Endothelial cell of umbilical vein (primary cell): ENCODE measurements around the gene DNASE2. TPM values are rescaled to one million over a fixed set of nuclear protein-coding genes. Genes with fewer than 3 reads are reported as not detected.

Source experiments
- BruUV-seq: library from RNA; stranded (reverse); fragments of 400-500 nt; replicated peaks from 2 replicates; lab custom pipeline; 2021; lab: Mats Ljungman, UMichigan
- CTCF ChIA-PET: fragments of 300-600, 350-600 bp; sonication (Branson Sonifier 250); formaldehyde crosslinking; loops from one replicate; lab custom pipeline; 2021; ENCODE audit warnings: antibody characterized with exemption, inconsistent platforms; lab: Charles Lee
- POLR2A ChIA-PET: fragments of 300-600, 350-600 bp; sonication (Branson Sonifier 250); formaldehyde crosslinking; loops from one replicate; lab custom pipeline; 2021; ENCODE audit warnings: antibody characterized with exemption, inconsistent platforms; lab: Charles Lee
- DNase-seq: peaks from one replicate; pipeline ENCODE4 v3.0.0-alpha.2; 2011; ENCODE audit warnings: low read depth, low spot score
- FAIRE-seq: peaks from 2 replicates; lab custom pipeline; 2011; peaks lifted over from hg19 to GRCh38; lab: Jason Lieb, UNC
- H2AFZ ChIP-seq: 2 replicates; pipeline ENCODE4 v1.6.0; 2012; ENCODE audit warnings: low read depth, low read length, control low read depth, inconsistent platforms
- H3K27ac ChIP-seq: 2 replicates; pipeline ENCODE4 v1.5.1; 2011; ENCODE audit warnings: low read depth, mild to moderate bottlenecking, control low read depth, low read length, moderate library complexity; ENCODE audit not compliant: insufficient read depth
- H3K27me3 ChIP-seq, 2 experiments: 2 replicates each; pipeline versions ENCODE4 v1.6.0 to v1.6.1; 2011; ENCODE audit warnings: low read length in 2 of 2, mixed read lengths in 1 of 2; ENCODE audit not compliant: control insufficient read depth in 2 of 2, insufficient read depth in 2 of 2
- H3K36me3 ChIP-seq, 2 experiments: 2 replicates in 1 of 2; 3 replicates in 1 of 2; pipeline ENCODE4 v1.5.1; 2011; ENCODE audit warnings: low read length in 2 of 2, mild to moderate bottlenecking in 1 of 2, moderate library complexity in 1 of 2; ENCODE audit not compliant: control insufficient read depth in 2 of 2, insufficient read depth in 2 of 2; ENCODE audit errors: extremely low read depth in 1 of 2
- H3K4me1 ChIP-seq: 3 replicates; pipeline ENCODE4 v1.5.1; 2011; ENCODE audit warnings: mild to moderate bottlenecking, low read length; ENCODE audit not compliant: control insufficient read depth, insufficient read depth; ENCODE audit errors: extremely low read depth
- H3K4me2 ChIP-seq: 2 replicates; pipeline ENCODE4 v1.6.1; 2011; ENCODE audit warnings: low read length, control low read depth, mixed read lengths; ENCODE audit not compliant: insufficient read depth
- H3K4me3 ChIP-seq, 3 experiments: fragments of 200-600 bp in 1 of 3; sonication (generic), shearing (Covaris generic) in 1 of 3; replicated peaks in 1 of 3; 2 replicates each; pipeline ENCODE4 v1.5.1; 2011 to 2016; ENCODE audit warnings: control low read depth in 3 of 3, low read length in 3 of 3, mild to moderate bottlenecking in 2 of 3, inconsistent platforms in 1 of 3, low read depth in 1 of 3, moderate library complexity in 1 of 3; ENCODE audit not compliant: insufficient read depth in 1 of 3
- H3K79me2 ChIP-seq: 2 replicates; pipeline ENCODE4 v1.6.0; 2012; ENCODE audit warnings: low read length, inconsistent platforms; ENCODE audit not compliant: control insufficient read depth, insufficient read depth
- H3K9ac ChIP-seq: replicated peaks from 2 replicates; pipeline ENCODE3; 2011; ENCODE audit warnings: low read length, control low read depth; ENCODE audit not compliant: insufficient read depth; ENCODE audit errors: extremely low read depth
- H3K9me1 ChIP-seq: replicated peaks from 3 replicates; pipeline ENCODE4 v1.6.0; 2011; ENCODE audit warnings: mild to moderate bottlenecking, low read length; ENCODE audit not compliant: control insufficient read depth, insufficient read depth; ENCODE audit errors: extremely low read depth
- H3K9me3 ChIP-seq: replicated peaks from 2 replicates; pipeline ENCODE4 v1.5.1; 2012; ENCODE audit warnings: low read length, inconsistent platforms; ENCODE audit not compliant: control insufficient read depth, insufficient read depth
- H4K20me1 ChIP-seq: replicated peaks from 2 replicates; pipeline ENCODE3; 2011; ENCODE audit warnings: mild to moderate bottlenecking, low read length; ENCODE audit not compliant: control insufficient read depth, insufficient read depth; ENCODE audit errors: extremely low read depth
- CTCF ChIP-seq, 2 donors: IDR thresholded peaks; 1 replicate in 1 of 2; 2 replicates in 1 of 2; pipeline ENCODE4 v1.5.1; 2011; ENCODE audit warnings: low read length in 2 of 2, mild to moderate bottlenecking in 2 of 2, moderate library complexity in 2 of 2, control low read depth in 1 of 2, inconsistent platforms in 1 of 2, low read depth in 1 of 2; ENCODE audit not compliant: insufficient read depth in 1 of 2; ENCODE audit errors: extremely low read depth in 1 of 2
- EZH2 ChIP-seq: IDR thresholded peaks from 2 replicates; pipeline ENCODE4 v1.6.1; 2012; ENCODE audit warnings: borderline replicate concordance, low read depth, mild to moderate bottlenecking, moderate library complexity, low read length, inconsistent platforms; ENCODE audit not compliant: severe bottlenecking
- FOS ChIP-seq: IDR thresholded peaks from 2 replicates; pipeline ENCODE4 v1.6.1; 2011; ENCODE audit warnings: mild to moderate bottlenecking, low read length, moderate library complexity, borderline replicate concordance; ENCODE audit not compliant: insufficient read depth
- GATA2 ChIP-seq: IDR thresholded peaks from 2 replicates; pipeline ENCODE4 v1.7.0; 2011; ENCODE audit warnings: low read depth, mild to moderate bottlenecking, moderate library complexity, mixed read lengths, low read length; ENCODE audit not compliant: insufficient read length, insufficient read depth
- JUN ChIP-seq: IDR thresholded peaks from 2 replicates; pipeline ENCODE4 v1.6.1; 2011; ENCODE audit warnings: borderline replicate concordance, low read depth; ENCODE audit not compliant: insufficient read length, insufficient read depth
- MAX ChIP-seq: IDR thresholded peaks from 2 replicates; pipeline ENCODE4 v1.6.1; 2011; ENCODE audit not compliant: insufficient read depth, insufficient read length
- MYC ChIP-seq: IDR thresholded peaks from one replicate; pipeline ENCODE4 v1.6.1; 2011; ENCODE audit warnings: mild to moderate bottlenecking, low read depth, low read length
- POLR2A ChIP-seq: IDR thresholded peaks from 2 replicates; pipeline ENCODE4 v1.6.1; 2012; ENCODE audit warnings: low read depth, mild to moderate bottlenecking, control low read depth, low read length
- POLR2AphosphoS5 ChIP-seq: IDR thresholded peaks from 2 replicates; pipeline ENCODE4 v1.6.1; 2012; ENCODE audit warnings: low read depth, mild to moderate bottlenecking, control low read depth, low read length, moderate library complexity; ENCODE audit not compliant: insufficient read depth
- dilution Hi-C: fragments of 300-500 bp; cut with MboI; formaldehyde crosslinking; loops from one replicate; pipeline ENCODE4 v1.15.0; 2019; ENCODE audit warnings: low sequenced_read_pairs; ENCODE audit not compliant: extremely low pct_ligation_motif_present
- intact Hi-C: fragments of 100-400 bp; cut with micrococcal nuclease; formaldehyde crosslinking; loops from one replicate; pipeline ENCODE4 v1.10.0; 2022
- polyA plus RNA-seq, 4 experiments: library from polyadenylated mRNA; depleted of rRNA in 3 of 4; stranded (reverse) in 3 of 4; unstranded in 1 of 4; fragments of >200 nt; gene quantifications; 2 replicates each; pipeline versions ENCODE4 v1.2.1 to v1.2.3, GENCODE V29; 2011 to 2012; ENCODE audit warnings: missing spikeins in 1 of 4
- total RNA-seq: library from RNA; stranded (reverse); gene quantifications from 2 replicates; pipeline ENCODE4 v1.2.3, GENCODE V29; 2021

The DNASE2 gene
- total and polyA plus RNA-seq, 2 donors (not counting 3 experiments of a cell fraction or from before 2014, with no cell fraction given): 31.3 to 51.9 TPM

- ChIA-PET POLR2A (no interaction called here), CTCF (interaction anchor here (0.8 kb wide), 1 partner anchor 10 kb away, joined by 4 read pairs; no protein-coding TSS in a partner anchor)
- no TSS peak for BruUV-seq
- Histone ChIP-seq H3K27ac (no peak overlapping the region), H3K79me2 (no peaks in the 10 kb centered on the region), H3K4me1 (no peaks in the 10 kb centered on the region), H3K9me1 (no peaks in the 10 kb centered on the region), H2AFZ (no peak overlapping the region), H4K20me1 (no peaks in the 10 kb centered on the region), H3K27me3 (peaks cover 3% of the 10 kb centered on the region in 2 experiments), H3K36me3 (no peaks in the 10 kb centered on the region), H3K4me2 (no peak overlapping the region), H3K4me3 (no peak overlapping the region), H3K9me3 (no peaks in the 10 kb centered on the region), H3K9ac (no peak overlapping the region)
- no peak for FAIRE-seq
- intact Hi-C loops: no loop called here
- TF ChIP-seq JUN (no peak), CTCF (IDR thresholded peaks at IDR 0.05; ENCODE audit: extremely low read depth in 1 of 2, insufficient read depth in 1 of 2, low read depth in 1 of 2, low read length in 2 of 2) (no peak), FOS (no peak), GATA2 (no peak), POLR2AphosphoS5 (no peak), MYC (no peak), POLR2A (no peak), EZH2 (no peak), MAX (no peak)
- DNase-seq: no peak
- dilution Hi-C loops: no loop called here
Observed at GRCh38 chr19:12912571-12912970, 31.3 kb upstream of the DNASE2 start.
